ENCODE data around the gene PLA2G4D. TPM values are rescaled to one million over a fixed set of nuclear protein-coding genes. Genes with fewer than 3 reads are reported as not detected.

Gene PLA2G4D
- total RNA-seq, 1 donor: not detected

DNA sequence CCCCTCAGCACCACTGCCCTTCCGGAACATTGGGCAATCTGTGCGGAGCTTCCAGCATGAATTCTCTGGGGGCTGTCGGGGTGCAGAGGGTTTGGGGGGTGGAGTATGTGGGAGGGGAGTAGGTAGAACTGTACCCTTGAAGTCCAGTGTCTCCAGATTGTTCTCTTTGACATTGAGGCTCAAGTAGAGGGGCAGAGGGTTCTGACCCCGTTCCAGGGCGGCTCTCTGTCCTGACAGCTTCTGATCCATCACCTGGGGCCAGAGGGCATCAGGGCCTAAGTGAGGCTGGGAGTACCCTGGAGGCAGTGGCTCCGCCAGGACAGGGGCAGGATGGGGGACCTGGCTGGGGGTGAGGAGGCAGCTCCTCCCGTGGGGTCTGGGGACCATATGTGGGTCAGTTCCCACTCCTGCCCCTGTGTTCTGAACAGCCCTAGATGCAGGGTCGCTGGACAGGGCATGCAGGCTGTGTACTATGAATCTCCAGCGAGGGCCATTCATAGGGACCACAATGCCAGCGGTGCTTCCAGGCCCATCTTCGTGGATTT, 22.1 kb downstream of the PLA2G4D start:
- TF ChIP-seq, protein P1, sequence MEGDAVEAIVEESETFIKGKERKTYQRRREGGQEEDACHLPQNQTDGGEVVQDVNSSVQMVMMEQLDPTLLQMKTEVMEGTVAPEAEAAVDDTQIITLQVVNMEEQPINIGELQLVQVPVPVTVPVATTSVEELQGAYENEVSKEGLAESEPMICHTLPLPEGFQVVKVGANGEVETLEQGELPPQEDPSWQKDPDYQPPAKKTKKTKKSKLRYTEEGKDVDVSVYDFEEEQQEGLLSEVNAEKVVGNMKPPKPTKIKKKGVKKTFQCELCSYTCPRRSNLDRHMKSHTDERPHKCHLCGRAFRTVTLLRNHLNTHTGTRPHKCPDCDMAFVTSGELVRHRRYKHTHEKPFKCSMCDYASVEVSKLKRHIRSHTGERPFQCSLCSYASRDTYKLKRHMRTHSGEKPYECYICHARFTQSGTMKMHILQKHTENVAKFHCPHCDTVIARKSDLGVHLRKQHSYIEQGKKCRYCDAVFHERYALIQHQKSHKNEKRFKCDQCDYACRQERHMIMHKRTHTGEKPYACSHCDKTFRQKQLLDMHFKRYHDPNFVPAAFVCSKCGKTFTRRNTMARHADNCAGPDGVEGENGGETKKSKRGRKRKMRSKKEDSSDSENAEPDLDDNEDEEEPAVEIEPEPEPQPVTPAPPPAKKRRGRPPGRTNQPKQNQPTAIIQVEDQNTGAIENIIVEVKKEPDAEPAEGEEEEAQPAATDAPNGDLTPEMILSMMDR (IDR thresholded peaks at IDR 0.05; ENCODE audit: extremely low read depth, low read depth, low read length): no peak
- peaks cover 16% of the 10 kb centered on the region for H3K27me3 ChIP-seq (ENCODE audit: insufficient read depth, low read length)
- H3K27ac ChIP-seq (ENCODE audit: low read depth, low read length): no peak overlapping the region
- no peak overlapping the region for H3K4me3 ChIP-seq (ENCODE audit: insufficient read depth, low read length)
- H3K36me3 ChIP-seq (ENCODE audit: insufficient read depth, low read length): no peaks in the 10 kb centered on the region
- no peak for DNase-seq (ENCODE audit: insufficient read length, low spot score, missing footprints)
- no peaks in the 10 kb centered on the region for H3K79me2 ChIP-seq (ENCODE audit: insufficient read depth, low read length)
- no peaks in the 10 kb centered on the region for H4K20me1 ChIP-seq (ENCODE audit: insufficient read depth, low read length)
- H2AFZ ChIP-seq (ENCODE audit: low read length): no peak overlapping the region
- H3K9me3 ChIP-seq (ENCODE audit: low read depth, low read length): no peaks in the 10 kb centered on the region
- H3K4me2 ChIP-seq (ENCODE audit: insufficient read depth, low read length): no peak overlapping the region
- H3K4me1 ChIP-seq (ENCODE audit: insufficient read depth, low read length): no peaks in the 10 kb centered on the region

- no peak overlapping the region for H3K4me2 ChIP-seq (ENCODE audit: insufficient read depth, low read length)
- H3K27ac ChIP-seq (ENCODE audit: low read depth, low read length): no peak overlapping the region
- H4K20me1 ChIP-seq (ENCODE audit: insufficient read depth, low read length): no peaks in the 10 kb centered on the region
- no peak overlapping the region for H2AFZ ChIP-seq (ENCODE audit: low read length)
- peaks cover 16% of the 10 kb centered on the region for H3K27me3 ChIP-seq (ENCODE audit: insufficient read depth, low read length)
- no peak overlapping the region for H3K4me3 ChIP-seq (ENCODE audit: insufficient read depth, low read length)
- DNase-seq (ENCODE audit: insufficient read length, low spot score, missing footprints): no peak
- no peaks in the 10 kb centered on the region for H3K36me3 ChIP-seq (ENCODE audit: insufficient read depth, low read length)
- TF ChIP-seq, protein P1 (IDR thresholded peaks at IDR 0.05; ENCODE audit: extremely low read depth, low read depth, low read length): no peak
- no peaks in the 10 kb centered on the region for H3K79me2 ChIP-seq (ENCODE audit: insufficient read depth, low read length)
- H3K4me1 ChIP-seq (ENCODE audit: insufficient read depth, low read length): no peaks in the 10 kb centered on the region
- H3K9me3 ChIP-seq (ENCODE audit: low read depth, low read length): no peaks in the 10 kb centered on the region
Observed at GRCh38 chr15:42071717-42072116, 22.6 kb downstream of the PLA2G4D start.

DNA sequence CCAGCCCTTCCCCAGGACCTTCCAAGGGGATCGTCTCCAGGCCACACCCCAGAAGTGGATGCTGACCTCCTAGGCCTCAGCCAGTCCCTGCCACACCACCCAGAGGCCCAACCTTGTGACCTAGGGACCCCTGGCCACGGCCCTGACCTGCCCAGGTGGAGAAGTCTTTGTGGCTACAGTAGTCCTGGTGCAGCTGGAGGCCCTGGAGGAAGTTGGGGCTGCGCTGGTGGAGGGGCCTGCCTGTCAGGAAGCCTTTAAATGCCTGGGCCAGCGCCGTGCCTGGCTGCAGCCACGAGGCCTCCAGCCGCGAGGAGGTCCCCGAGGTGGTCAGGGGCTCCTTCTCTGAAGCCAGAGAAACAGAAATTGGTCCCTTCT, 23.4 kb downstream of the PLA2G4D start:
- TF ChIP-seq, protein P1 (IDR thresholded peaks at IDR 0.05; ENCODE audit: extremely low read depth, low read depth, low read length): no peak
- Histone ChIP-seq H3K79me2 (ENCODE audit: insufficient read depth, low read length) (no peaks in the 10 kb centered on the region), H4K20me1 (ENCODE audit: insufficient read depth, low read length) (no peaks in the 10 kb centered on the region), H3K4me1 (ENCODE audit: insufficient read depth, low read length) (no peaks in the 10 kb centered on the region), H3K27me3 (ENCODE audit: insufficient read depth, low read length) (peaks cover 13% of the 10 kb centered on the region), H3K4me2 (ENCODE audit: insufficient read depth, low read length) (no peak overlapping the region), H2AFZ (ENCODE audit: low read length) (no peak overlapping the region), H3K4me3 (ENCODE audit: insufficient read depth, low read length) (no peak overlapping the region), H3K27ac (ENCODE audit: low read depth, low read length) (no peak overlapping the region), H3K36me3 (ENCODE audit: insufficient read depth, low read length) (no peaks in the 10 kb centered on the region), H3K9me3 (ENCODE audit: low read depth, low read length) (no peaks in the 10 kb centered on the region)
- DNase-seq (ENCODE audit: insufficient read length, low spot score, missing footprints): no peak

GRCh38 chr15:42070279-42070975, 23.9 kb downstream of the PLA2G4D start:
- H3K27me3 ChIP-seq (ENCODE audit: insufficient read depth, low read length): peaks cover 18% of the 10 kb centered on the region
- H3K9me3 ChIP-seq (ENCODE audit: low read depth, low read length): no peaks in the 10 kb centered on the region
- H3K27ac ChIP-seq (ENCODE audit: low read depth, low read length): no peak overlapping the region
- no peaks in the 10 kb centered on the region for H4K20me1 ChIP-seq (ENCODE audit: insufficient read depth, low read length)
- no peak overlapping the region for H3K4me3 ChIP-seq (ENCODE audit: insufficient read depth, low read length)
- no peak overlapping the region for H3K4me2 ChIP-seq (ENCODE audit: insufficient read depth, low read length)
- no peaks in the 10 kb centered on the region for H3K4me1 ChIP-seq (ENCODE audit: insufficient read depth, low read length)
- no peak overlapping the region for H2AFZ ChIP-seq (ENCODE audit: low read length)
- no peaks in the 10 kb centered on the region for H3K36me3 ChIP-seq (ENCODE audit: insufficient read depth, low read length)
- no peak for DNase-seq (ENCODE audit: insufficient read length, low spot score, missing footprints)
- TF ChIP-seq, protein P1 (IDR thresholded peaks at IDR 0.05; ENCODE audit: extremely low read depth, low read depth, low read length): no peak
- no peaks in the 10 kb centered on the region for H3K79me2 ChIP-seq (ENCODE audit: insufficient read depth, low read length)
